GM21717 (cell line): ENCODE measurements around the gene LRRC47.
"Not testable (repeated sequence)": the region's sequence is repeated elsewhere in the genome, so short reads cannot be mapped to it uniquely, and the experiment has no call there.

Source experiments
- ATAC-seq: cut with Tn5 transposase; IDR thresholded peaks from one replicate; pipeline ENCODE4 v1.9.1; 2021; ENCODE audit warnings: mild to moderate bottlenecking, moderate library complexity; ENCODE audit not compliant: unreplicated experiment

Gene LRRC47

DNA sequence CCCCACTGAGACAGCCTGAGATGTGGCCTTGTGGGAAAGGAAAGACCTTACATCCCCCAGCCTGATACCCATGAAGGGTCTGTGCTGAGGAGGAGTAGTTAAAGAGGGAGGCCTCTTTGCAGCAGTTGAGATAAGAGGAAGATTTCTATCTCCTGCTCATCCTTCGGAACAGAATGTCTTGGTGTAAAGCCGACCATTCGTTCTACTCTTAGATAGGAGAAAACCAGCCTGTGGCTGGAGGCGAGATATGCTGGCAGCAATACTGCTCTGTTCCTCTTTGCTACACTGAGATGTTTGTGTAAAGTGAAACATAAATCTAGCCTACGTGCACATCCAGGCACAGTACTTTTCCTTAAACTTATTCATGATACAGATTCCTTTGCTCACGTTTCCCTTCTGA lies 45.6 kb downstream of the LRRC47 start:
- no peak for ATAC-seq

DNA sequence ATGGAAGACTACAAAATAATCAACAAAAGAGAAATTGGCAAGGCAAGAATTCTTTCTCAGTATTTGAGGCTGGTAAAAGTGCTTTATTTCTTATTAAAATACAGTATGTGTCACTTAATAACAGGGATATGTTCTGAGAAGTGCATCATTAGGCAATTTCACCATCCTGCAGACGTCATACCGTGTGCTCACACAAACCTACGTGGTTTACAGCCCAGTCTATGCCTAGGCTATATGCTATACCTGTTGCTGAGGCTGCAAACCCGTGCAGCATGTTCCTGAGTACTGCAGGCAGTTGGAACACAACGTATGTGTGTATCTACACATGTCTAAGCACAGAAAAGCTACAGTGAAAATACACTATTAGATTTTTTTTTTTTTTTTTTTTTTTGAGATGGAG lies 46.8 kb downstream of the LRRC47 start:
- no peak for ATAC-seq

DNA sequence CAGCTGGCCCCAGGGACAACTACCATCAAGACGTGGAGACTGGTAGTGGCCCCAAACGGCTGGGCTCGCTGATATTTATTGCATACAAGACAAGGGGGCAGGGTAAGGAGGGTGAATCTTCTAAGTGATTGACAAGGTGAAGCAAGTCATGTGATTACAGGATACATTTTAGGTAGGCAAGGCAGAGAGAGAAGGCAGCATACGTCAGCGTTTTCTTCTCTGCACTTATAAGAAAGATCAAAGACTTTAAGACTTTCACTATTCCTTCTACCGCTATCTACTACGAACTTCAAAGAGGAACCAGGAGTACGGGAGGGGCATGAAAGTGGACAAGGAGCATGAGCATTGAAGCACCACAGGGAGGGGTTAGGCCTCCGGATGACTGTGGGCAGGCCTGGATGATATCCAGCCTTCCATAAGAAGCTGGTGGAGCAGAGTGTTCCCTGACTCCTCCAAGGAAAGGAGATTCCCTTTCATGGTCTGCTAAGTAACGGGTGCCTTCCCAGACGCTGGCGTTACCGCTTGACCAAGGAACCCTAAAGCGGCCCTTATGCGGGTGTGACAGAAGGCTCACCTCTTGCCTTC lies 47.9 kb downstream of the LRRC47 start:
- ATAC-seq = not testable (repeated sequence)

DNA sequence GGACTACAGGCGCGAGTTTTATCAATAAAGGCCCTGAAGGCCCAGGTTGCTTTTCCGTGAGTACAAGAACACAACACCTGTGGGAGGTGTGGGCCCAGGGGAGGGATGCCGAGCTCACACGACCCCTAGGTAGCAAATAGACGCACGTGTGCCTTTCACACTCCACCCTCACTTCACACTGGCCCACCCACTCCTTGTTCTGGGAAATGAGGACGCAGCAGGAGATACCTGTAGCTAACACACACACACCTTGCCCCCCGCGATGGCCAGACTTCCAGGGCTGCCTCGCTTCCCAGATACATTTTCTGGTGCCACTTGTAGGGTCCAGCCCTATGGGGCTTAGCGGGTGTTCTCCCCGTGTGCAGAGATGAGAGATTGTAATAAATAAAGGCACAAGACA lies 48.4 kb downstream of the LRRC47 start:
- no peak for ATAC-seq

DNA sequence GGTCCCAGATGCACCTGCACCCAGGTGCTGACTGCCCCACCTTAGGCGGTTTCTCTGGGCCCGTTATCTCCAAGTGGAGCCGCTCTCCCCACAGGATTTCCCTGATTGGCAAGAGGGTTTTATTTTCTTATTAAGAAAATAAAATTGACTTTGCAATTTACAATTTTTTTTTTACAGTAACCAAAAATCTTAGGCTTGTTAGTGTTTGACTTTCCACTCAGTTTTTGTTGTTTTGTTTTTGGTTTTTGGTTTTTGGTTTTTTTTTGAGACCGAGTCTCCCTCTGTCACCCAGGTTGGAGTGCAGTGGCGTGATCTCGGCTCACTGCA lies 48.8 kb downstream of the LRRC47 start:
- no peak for ATAC-seq

DNA sequence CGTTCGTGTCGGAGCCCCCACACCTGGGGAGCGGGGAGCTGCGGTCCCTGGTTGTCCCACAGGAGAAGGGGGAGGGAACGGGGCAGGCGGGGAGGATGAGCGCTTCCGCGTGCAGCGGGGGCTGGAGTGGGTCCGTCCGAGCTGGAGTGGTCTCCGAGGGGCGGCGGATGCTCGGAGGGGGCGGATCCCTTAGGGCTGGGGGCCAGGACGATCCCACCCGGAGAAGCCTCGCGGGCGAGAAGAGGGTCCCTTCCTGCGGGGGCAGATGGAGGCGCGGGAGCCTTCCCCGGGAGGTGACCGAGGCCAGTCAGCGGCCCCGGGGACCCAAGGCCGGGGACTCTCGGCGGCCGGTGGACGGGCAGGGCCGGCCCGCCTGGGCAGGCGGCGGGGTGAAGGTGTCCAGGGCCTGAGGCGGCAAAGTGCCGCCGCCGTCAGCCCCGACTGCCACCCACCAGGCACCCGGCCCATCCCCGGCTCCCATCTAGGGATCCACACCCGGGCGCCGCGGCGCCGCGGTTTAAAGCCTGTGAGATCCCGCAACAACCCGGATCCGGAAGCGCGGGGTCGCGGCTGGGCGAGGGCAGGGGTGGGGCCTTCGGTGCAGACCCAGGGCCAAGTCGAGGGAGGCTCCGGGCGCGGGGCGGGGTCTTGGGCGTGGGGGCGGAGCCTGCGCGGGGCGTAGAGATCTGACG lies 49.3 kb downstream of the LRRC47 start:
- peak; percentile 86 for ATAC-seq

DNA sequence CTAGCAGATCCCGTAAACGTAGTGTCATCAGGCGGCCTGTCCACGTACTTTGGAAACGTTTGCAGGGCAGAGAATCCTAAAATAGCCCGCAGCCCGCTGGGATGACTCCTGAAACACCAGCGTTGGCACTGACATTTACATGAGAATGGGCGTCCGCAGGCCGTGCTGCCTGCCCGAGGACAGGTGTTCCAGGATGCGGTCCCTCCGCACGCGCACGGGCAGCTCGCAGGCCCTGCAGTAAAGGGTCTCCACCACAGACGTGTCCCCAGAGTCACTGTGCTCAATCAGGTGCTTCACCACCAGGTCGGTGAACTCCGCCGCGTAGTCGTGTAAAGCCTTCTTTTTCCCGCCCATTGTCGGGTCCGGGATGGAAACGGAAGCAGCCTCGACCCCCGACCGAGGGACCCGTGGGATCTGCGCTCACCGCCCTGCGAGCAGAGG lies 49.9 kb downstream of the LRRC47 start:
- no peak for ATAC-seq

DNA sequence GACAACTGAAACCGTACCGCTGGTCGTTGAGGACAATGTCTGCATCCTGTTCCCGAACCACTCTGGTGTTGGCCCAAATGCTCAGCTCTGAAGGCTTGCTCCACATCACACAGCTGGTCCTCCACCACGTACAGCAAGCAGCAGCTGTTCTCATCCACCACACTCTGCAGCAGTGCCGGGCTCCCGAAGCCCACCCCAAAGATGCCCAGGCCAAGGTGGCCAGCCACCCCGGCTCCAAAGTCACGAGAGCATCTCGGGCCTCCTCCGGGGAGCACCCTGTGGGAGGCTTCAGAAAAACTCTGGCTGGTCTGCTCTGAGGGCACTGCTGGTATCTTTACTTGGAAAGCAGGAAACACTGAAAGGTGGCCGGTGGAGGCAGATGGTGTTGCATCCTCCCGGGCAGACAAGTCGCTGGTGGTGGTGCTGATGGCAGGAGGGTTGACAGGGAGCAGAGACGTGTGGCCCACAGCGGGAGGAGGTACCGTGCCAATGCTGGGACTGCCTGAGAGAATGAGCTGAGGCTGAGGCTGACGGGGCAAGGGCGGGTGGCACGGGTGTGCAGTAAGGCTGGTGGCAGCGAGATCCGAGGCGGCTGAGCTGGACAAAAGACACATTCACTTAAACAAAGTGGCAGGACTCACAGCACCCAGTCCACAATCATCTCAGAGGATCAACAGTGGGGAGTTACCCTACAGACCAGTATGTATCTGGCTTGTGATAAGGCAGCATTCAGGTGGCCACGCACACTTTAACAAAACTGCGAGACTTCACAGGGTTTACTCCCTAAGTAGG lies 50.5 kb downstream of the LRRC47 start:
- no peak for ATAC-seq

DNA sequence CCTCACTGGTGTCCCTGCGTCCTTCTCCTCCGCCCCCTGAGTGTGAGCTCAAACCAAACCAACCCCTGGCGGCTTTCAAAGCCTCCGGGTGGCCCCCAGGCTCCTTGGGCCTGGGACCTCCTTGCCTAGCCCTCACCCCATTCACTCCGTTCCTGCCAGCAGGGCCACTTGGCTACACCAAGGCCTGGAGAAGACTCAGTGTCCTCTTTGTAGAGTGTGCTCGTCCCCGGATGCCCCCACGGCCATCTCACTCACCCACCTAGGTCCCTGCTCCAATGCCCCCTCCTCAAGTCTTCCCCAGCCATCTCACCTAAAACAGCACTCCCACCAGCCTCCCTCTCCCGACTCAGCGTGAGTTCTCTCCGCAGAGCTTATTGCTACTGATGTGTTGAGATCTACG lies 51.2 kb downstream of the LRRC47 start:
- no peak for ATAC-seq

DNA sequence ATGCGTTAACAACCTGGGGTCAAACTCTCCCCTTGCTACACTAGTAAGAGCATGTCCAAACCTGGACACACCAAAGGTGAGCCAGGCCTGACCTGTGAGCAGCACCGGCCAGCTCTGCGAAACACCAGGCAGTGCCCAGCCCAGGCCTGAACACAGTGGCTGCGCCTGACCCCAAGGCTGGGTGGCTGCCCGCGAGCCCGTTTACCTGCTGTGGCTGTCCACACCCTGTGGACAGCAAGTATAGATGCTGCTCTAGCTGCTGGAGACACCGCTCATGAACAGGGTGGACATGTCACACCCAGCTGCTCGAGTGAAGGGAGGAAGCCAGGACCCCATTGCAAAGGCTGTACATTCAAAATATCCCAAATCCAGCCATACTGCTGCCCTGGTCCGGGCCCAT lies 51.7 kb downstream of the LRRC47 start:
- no peak for ATAC-seq

DNA sequence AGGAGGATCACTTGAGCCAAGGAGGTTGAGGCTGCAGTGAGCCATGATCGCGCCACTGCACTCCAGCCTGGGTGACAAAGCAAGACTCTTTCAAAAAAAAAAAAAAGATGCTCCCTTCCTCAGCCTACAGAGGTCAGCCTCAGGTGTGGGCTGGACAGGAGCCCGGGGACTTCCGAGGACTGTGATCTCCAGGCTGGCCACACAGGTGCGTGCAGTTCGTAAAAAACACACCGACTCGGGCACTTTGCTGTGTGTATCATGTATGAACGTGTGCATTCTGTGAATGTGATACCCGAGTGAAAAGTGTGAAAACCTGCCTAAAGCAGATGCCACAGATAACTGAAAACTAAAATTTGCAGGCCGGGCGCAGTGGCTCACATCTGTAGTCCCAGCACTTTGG lies 52.5 kb downstream of the LRRC47 start:
- ATAC-seq = no peak

DNA sequence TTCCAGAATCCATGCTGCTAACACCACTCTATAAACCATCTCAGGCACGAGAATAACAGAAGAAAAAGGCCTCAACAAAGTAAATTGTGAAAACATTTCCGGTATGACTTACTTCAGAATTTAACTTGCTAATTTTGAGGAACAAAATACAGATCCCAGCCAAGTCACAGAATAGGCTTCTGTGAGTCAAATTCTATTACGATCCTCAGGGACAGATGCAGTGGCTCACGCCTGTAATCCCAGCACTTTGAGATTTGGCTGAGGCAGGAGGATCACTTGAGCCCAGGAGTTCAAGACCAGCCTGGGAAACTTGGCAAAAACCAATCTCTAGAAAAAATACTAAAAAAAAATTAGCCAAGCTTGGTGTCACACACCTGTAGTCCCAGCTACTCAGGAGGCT lies 52.9 kb downstream of the LRRC47 start:
- no peak for ATAC-seq

DNA sequence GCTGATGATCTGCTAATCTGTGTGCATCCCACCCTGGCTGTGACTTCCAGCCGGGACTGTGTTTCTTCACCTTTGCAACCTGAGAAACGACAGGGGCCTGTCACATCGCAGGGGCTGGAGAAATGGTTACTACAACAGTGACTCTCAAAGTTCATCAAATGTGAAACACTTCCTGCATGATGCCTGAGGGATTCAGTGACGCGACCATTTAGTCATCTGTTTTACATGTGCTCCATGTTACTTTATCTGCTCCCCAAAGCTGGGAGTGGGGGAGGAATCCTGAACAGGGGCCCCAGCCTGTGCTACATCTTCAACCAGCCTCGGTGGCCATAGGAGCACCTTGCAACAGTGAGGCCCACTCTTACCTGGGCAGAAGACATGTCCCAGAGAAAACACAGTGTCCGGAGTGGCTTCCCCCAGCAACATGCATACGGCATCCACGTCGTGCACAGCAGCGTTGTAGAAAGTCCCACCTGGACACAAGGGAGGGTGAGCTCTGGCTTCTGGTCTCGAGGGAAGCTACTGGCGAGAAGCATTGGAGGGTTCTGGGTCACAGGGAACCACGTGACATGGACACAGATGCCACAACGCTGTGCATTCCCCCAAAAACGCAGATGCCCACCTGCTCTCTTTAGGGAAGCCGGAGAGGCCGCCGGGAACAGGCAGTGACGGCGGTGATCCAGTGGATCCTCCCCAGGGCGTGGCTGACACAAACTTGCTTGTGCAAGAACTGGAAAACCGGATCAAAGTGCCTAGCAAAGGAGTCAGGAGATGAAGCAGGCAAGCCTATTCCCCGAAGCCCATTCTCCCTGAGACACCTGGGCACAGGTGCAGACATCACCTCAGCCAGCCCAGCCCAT lies 53.6 kb downstream of the LRRC47 start:
- ATAC-seq = no peak

DNA sequence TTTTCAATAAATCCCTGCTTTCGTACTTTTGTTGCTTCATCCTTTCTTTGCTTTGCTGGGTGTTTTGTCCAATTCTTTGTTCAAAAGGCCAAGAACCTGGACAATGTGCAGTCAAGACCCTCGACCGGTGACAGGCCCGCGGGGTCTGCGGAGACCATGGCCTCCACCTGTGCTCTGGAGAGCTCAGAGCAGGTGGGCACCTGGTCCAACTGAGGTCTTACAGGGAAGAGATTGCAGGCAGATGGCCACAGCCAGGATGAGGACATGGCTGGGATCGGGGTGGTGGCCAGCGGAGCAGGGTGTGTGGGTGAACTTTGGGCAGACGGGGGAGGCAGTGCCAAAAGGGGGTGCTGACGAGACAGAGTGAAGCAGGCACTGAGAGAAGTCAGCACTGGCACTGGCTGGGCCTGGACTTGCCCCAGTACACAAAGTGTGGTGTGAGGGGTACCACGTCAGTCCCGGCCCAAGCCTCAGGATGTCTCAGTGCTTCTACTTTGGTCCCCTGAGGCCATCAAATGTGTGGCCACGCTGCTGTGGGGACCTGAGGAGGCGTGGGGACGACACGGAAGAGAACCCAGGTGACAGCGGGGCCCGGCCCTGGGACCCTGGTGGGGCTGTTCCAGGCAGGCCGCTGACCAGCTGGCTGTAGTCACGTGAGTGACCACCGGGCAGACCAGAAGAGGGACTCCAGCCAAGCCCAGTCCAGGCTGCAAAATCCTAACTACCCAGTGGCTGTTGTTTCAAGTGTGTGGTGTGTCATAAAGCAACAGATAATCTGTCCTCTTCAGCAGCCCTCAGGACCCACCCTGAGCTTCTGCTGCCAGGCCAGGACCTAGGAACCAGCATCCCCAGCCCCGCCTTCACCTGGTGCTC lies 54.5 kb downstream of the LRRC47 start:
- no peak for ATAC-seq

DNA sequence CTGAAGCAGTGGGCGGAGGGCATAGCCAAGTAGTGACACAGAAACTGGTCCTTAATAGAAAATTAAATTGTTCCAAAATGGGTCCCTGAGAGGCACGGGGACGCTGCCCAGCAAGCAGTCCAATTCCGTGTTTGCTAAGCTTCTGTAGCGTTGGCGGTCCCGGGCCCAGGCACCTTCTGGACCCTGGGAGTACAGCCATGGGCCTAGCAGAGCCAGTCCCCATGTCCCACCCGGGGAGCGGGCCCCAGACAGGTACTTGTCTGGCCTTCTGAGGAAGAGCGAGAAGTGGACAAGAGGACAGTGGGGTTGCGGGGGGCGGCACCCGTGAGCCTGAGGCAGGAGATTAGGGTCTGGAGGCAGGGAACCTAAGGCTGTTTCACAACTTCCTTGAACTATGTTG lies 55.5 kb downstream of the LRRC47 start:
- no peak for ATAC-seq

DNA sequence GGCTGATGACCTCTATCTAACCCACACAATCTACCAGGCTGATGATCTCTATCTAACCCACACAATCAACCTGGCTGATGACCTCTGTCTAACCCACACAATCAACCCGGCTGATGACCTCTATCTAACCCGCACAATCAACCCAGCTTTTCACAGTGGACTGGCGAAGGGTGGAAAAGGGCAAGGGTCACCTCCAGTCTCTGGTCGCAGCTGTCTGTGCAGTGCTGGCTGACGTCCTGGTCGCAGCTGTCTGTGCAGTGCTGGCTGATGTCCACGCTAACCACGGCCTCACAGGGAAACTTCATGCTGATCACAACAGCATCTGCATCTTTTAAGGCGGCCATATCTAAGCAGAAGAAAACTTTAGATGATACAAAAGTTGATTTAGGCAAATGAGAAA lies 56.3 kb downstream of the LRRC47 start:
- no peak for ATAC-seq

DNA sequence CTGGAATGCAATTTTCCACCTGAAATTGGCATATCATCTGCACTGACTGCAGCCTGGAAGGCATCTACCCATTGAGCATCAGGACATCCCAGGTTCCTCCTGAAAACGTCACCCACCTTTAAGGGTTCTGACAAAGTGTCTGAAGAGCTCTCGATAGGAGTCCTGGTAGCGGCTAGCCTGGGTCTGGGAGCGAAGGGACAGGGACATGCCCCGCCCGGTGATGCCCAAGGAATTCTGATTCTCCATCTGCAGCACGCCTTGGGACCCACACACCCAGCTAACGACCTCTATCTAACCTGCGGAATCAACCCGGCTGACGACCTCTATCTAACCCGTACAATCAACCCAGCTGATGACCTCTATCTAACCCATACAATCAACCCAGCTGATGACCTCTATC lies 57.4 kb downstream of the LRRC47 start:
- ATAC-seq = no peak

DNA sequence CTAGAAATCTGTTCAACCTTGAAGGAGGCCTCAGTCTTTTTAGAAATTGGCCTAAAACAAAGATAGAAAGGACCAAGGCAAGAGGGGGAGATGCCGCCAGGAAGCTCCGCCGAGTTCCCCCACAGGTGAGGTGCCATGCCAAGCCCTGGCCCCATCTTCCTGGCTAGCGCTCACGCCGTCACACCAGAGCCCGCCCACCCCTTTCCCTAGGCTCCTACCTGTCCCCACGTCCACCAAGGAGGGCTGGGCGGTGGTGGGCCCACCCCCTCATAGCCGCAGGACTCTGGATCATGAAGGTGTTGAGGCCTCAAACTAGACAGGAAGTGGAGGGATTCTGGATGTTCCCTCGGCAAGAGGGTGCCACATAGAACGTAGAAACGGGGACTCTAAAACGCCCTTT lies 59.6 kb downstream of the LRRC47 start:
- no peak for ATAC-seq

DNA sequence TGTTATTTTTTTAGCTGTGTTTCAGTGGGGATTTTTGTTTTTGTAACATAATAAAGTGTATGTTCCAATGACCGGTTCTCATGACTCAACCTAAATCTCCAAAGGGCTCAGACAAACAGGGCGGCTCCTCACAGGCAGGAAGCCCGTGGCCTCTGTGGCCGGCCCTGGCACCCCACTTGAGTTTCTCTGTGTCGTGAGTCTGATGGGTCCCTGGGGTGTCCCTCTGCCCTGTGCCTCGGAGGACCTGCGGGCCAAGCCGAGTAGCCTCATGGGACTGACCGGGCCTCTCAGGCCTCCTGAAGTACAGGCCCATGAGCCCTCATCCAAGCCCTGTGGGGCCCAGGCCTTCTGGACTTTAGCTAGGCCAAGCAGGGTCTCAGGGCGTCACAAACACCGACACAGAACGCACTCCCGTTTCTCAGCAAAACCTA lies 60.2 kb downstream of the LRRC47 start:
- no peak for ATAC-seq

DNA sequence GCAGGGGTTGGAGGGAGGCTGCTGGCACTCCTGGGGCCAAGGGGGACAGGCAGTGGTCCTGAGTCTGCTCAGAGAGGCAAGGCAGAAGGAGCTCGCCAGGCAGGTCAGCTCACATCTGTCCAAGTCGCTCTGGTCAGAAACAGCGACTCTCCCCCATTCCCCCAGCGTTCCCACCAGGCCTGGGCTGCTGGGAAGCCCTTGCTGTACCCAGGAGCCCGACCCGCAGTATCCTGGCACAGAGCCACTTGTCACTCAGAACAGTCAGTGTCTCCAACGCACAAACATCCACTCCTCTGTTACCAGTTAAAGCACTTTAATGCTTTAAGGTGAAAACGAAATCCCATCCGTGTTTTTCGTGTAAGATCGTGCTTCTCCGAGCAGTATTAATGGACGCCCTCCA lies 60.6 kb downstream of the LRRC47 start:
- ATAC-seq = no peak
